GM19043 (cell line): ENCODE results near the gene DPYSL3.

Experiments
- ATAC-seq: cut with Tn5 transposase; IDR thresholded peaks from one replicate; pipeline ENCODE4 v1.9.1; 2021; ENCODE audit warnings: low read depth; ENCODE audit not compliant: unreplicated experiment

DPYSL3 gene

GRCh38 chr5:147515269-147515668 is 5.4 kb upstream of the DPYSL3 start:
- ATAC-seq = no peak

- no peak for ATAC-seq
Observed at GRCh38 chr5:147512659-147513379, 3.0 kb upstream of the DPYSL3 start.

GRCh38 chr5:147510885-147511284 is 1.0 kb upstream of the DPYSL3 start:
- no peak for ATAC-seq

GRCh38 chr5:147509041-147509709 is 693 bp downstream of the DPYSL3 start:
- ATAC-seq = no peak

GRCh38 chr5:147508711-147509040 is 1.2 kb downstream of the DPYSL3 start:
- ATAC-seq = no peak

GRCh38 chr5:147507480-147508126 is 2.3 kb downstream of the DPYSL3 start:
- no peak for ATAC-seq

- no peak for ATAC-seq
Observed at GRCh38 chr5:147504535-147504934, 5.3 kb downstream of the DPYSL3 start.

GRCh38 chr5:147504011-147504410 is 5.9 kb downstream of the DPYSL3 start:
- no peak for ATAC-seq

GRCh38 chr5:147490989-147491388 is 18.9 kb downstream of the DPYSL3 start:
- ATAC-seq = no peak

- no peak for ATAC-seq
Observed at GRCh38 chr5:147487031-147487750, 22.7 kb downstream of the DPYSL3 start.

- ATAC-seq = no peak
Observed at GRCh38 chr5:147485814-147486213, 24.1 kb downstream of the DPYSL3 start.

- no peak for ATAC-seq
Observed at GRCh38 chr5:147485046-147485445, 24.8 kb downstream of the DPYSL3 start.

GRCh38 chr5:147484708-147485020 is 25.2 kb downstream of the DPYSL3 start:
- no peak for ATAC-seq

GRCh38 chr5:147483961-147484707 is 25.7 kb downstream of the DPYSL3 start:
- no peak for ATAC-seq

- no peak for ATAC-seq
Observed at GRCh38 chr5:147483188-147483790, 26.6 kb downstream of the DPYSL3 start.

- ATAC-seq = no peak
Observed at GRCh38 chr5:147482706-147483180, 27.1 kb downstream of the DPYSL3 start.

GRCh38 chr5:147481874-147482705 is 27.8 kb downstream of the DPYSL3 start:
- no peak for ATAC-seq

GRCh38 chr5:147481376-147481775 is 28.5 kb downstream of the DPYSL3 start:
- no peak for ATAC-seq

GRCh38 chr5:147479949-147480348 is 29.9 kb downstream of the DPYSL3 start:
- ATAC-seq = no peak
